ENCODE data around the gene PES1. TPM values are rescaled to one million over a fixed set of nuclear protein-coding genes. Genes with fewer than 3 reads are reported as not detected.
A peak's percentile ranks its signal among the peaks of the same experiment; 100 is the strongest.
"Not testable (repeated sequence)": the region's sequence is repeated elsewhere in the genome, so short reads cannot be mapped to it uniquely, and the experiment has no call there.

PES1 gene
- total and polyA plus RNA-seq, 2 of the 13 experiments (the other 11 are each of a cell fraction or from before 2014, with no cell fraction given) = 65.1 to 94.7 TPM

DNA sequence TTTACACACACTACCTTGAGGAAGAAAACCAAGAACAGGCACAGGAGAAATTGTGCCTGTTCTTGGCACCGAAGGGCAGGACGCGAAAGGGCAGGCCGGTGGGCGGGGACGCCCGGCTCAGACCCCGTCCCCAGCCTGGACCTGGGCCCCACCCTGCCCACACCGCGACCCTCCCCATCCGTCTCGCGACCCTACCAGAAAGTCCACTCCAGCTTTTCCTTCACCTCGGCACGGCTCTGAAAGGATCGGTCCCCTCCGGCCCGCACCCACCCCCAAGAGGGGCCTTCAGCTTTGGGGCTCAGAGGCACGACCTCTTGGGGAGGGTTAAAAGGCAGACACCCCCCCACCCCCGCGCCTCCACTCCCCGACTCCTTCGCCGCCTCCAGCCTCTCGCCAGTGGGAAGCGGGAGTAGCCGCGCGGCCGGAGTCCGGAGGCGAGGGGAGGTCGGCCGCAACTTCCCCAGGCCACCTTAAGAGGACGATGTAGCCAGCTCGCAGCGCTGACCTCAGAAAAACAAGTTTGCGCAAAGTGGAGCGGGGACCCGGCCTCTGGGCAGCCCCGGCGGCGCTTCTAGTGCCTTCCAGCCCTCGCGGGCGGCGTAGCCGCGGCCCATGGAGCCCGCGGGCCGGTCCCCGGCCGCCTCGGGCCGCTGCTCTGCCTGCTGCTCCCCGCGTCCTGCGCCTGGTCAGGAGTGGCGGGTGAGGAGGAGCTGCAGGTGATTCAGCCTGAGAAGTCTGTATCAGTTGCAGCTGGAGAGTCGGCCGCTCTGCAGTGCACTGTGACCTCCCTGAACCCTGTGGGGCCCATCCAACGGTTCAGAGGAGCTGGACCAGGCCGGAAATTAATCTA lies 49.5 kb downstream of the PES1 start (continued):
- peak; percentile 50; the same call in 1 of the 2 replicates for TF ChIP-seq MTF2 (CRISPR knock-in tag; IDR thresholded peaks at IDR 0.05; ENCODE audit: borderline replicate concordance)

DNA sequence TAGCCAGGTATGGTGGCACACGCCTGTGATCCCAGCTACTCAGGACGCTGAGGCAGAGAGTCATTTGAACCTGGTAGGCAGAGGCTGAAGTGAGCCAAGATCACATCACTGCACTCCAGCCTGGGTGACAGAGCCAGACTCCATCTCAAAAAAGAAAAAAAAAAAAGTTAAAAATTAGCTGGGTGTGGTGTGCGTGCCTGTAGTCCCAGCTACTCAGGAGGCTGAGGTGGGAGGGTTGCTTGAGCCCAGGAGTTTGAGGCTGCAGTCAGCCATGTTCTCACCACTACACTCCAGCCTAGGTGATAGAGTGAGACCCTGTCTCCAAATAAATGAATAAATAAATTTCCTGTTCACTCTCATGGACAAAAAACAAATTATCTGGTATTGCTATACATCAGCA lies 50.2 kb downstream of the PES1 start:
- CTCF ChIA-PET (ENCODE audit: low intra/inter-chr PET ratio, low total read pairs); FAIRE-seq; H3K79me2 ChIP-seq (ENCODE audit: insufficient read depth, low read length); H3K27ac ChIP-seq (ENCODE audit: extremely low read length, insufficient read depth, low read length); intact Hi-C loops (cut with micrococcal nuclease; ENCODE audit: unreplicated experiment); H3K9me3 ChIP-seq (ENCODE audit: low read length); BruUV-seq (replicated peaks); in situ Hi-C loops (cut with HindIII; ENCODE audit: extremely low pct_ligation_motif_present, low pct_unique_long_range_greater_than_20kb); ATAC-seq; DNase-seq (ENCODE audit: low spot score); POLR2A ChIA-PET; H3K36me3 ChIP-seq (replicated peaks in 1 of 2; ENCODE audit: control insufficient read depth in 1 of 2, insufficient read depth in 2 of 2, low read length in 2 of 2); H4K20me1 ChIP-seq (ENCODE audit: insufficient read depth, low read length): not testable (repeated sequence)
- TF ChIP-seq, protein P1, sequence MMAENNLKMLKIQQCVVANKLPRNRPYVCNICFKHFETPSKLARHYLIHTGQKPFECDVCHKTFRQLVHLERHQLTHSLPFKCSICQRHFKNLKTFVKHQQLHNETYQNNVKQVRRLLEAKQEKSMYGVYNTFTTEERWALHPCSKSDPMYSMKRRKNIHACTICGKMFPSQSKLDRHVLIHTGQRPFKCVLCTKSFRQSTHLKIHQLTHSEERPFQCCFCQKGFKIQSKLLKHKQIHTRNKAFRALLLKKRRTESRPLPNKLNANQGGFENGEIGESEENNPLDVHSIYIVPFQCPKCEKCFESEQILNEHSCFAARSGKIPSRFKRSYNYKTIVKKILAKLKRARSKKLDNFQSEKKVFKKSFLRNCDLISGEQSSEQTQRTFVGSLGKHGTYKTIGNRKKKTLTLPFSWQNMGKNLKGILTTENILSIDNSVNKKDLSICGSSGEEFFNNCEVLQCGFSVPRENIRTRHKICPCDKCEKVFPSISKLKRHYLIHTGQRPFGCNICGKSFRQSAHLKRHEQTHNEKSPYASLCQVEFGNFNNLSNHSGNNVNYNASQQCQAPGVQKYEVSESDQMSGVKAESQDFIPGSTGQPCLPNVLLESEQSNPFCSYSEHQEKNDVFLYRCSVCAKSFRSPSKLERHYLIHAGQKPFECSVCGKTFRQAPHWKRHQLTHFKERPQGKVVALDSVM (CRISPR knock-in tag; IDR thresholded peaks at IDR 0.05) = 0 out of 2 replicates have a peak, but pooled peaks have one; percentile 24
- TF ChIP-seq, protein P2, sequence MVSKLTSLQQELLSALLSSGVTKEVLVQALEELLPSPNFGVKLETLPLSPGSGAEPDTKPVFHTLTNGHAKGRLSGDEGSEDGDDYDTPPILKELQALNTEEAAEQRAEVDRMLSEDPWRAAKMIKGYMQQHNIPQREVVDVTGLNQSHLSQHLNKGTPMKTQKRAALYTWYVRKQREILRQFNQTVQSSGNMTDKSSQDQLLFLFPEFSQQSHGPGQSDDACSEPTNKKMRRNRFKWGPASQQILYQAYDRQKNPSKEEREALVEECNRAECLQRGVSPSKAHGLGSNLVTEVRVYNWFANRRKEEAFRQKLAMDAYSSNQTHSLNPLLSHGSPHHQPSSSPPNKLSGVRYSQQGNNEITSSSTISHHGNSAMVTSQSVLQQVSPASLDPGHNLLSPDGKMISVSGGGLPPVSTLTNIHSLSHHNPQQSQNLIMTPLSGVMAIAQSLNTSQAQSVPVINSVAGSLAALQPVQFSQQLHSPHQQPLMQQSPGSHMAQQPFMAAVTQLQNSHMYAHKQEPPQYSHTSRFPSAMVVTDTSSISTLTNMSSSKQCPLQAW (CRISPR knock-in tag; IDR thresholded peaks at IDR 0.05) = 0 out of 2 replicates have a peak, but pooled peaks have one; percentile 20
- peak overlapping the region; percentile 57 to 76 (median 58); a peak in 5 of 6 replicates for H3K4me3 ChIP-seq (replicated peaks in 1 of 3; ENCODE audit: insufficient read depth in 1 of 3, low read depth in 2 of 3, low read length in 3 of 3)
- H3K27me3 ChIP-seq (ENCODE audit: control insufficient read depth in 1 of 2, insufficient read depth in 2 of 2, low read length in 2 of 2) = peaks cover 0 to 23% of the 10 kb centered on the region in 2 experiments; a peak in 2 of 5 replicates
- H2AFZ ChIP-seq (ENCODE audit: low read length) = peak overlapping the region; percentile 63
- peak overlapping the region; percentile 59; the same call in 1 of the 2 replicates for H3K9ac ChIP-seq (ENCODE audit: insufficient read depth, low read depth, low read length)
- WGBS (ENCODE audit: low lambda C conversion rate) = 43% methylated on average over 3 of the region's 3 CpGs
- H3K4me2 ChIP-seq (ENCODE audit: low read depth, low read length) = peak overlapping the region; percentile 73
- peaks cover 32% of the 10 kb centered on the region for H3K4me1 ChIP-seq (ENCODE audit: insufficient read depth, low read length)

Data from HepG2 (cell line).